ENCODE data around the gene TIMM22.

TIMM22 gene

DNA sequence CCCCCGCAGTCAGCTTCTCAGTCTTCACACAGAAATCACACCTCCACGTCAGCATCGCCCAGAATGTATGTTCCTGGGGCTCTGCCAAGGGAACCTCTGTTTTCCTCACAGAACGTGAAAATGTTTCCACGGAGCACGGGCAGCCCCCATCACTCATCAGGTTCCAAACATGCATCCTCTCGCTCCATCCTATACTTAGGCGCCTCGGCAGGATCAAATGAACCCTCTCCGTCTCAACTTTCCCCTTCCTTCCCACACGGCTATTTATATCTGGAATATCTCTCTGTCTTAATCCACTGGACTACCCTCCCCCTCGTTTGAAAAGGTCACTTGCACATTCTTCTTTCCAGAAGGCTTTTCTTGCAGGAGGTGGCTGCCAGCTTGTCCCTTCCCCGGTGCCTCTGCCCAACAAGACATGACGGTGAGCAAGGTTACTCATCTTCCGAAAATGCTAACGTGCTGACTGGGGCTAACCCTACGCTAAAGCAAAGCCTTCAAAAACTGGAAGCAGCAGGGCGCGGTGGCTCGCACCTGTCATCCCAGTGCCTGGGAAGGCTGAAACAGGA lies 39.0 kb upstream of the TIMM22 start:
- Histone ChIP-seq H3K4me1 (ENCODE audit: control insufficient read depth, insufficient read depth, low read length) (peaks cover 11% of the 10 kb centered on the region), H3K4me3 (ENCODE audit: low read depth, low read length) (no peak overlapping the region), H3K27ac (ENCODE audit: extremely low read depth, low read depth, low read length) (no peak overlapping the region), H3K9me3 (ENCODE audit: control insufficient read depth, insufficient read depth, low read depth, low read length) (no peaks in the 10 kb centered on the region), H3K36me3 (ENCODE audit: control insufficient read depth in 2 of 2, insufficient read depth in 1 of 2, low read length in 2 of 2) (no peaks in the 10 kb centered on the region)
- POLR2A ChIA-PET = interaction anchor here (0.7 to 2.1 kb wide), 5 partner anchors 7 to 30 kb away, joined by 4 to 11 read pairs (median 8); partner anchors contain the start of gene NXN
- TF ChIP-seq, protein P1, sequence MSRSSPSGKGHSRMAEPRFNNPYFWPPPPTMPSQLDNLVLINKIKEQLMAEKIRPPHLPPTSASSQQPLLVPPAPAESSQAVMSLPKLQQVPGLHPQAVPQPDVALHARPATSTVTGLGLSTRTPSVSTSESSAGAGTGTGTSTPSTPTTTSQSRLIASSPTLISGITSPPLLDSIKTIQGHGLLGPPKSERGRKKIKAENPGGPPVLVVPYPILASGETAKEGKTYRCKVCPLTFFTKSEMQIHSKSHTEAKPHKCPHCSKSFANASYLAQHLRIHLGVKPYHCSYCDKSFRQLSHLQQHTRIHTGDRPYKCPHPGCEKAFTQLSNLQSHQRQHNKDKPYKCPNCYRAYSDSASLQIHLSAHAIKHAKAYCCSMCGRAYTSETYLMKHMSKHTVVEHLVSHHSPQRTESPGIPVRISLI (tag by site-specific recombination; IDR thresholded peaks at IDR 0.05) = no peak
- TF ChIP-seq KLF17 (tag by site-specific recombination; IDR thresholded peaks at IDR 0.05) (no peak), TCF7L2 (IDR thresholded peaks at IDR 0.05; ENCODE audit: borderline replicate concordance, low read depth, low read length) (peak; percentile 48; the same call in 1 of the 2 replicates), ZBTB1 (tag by site-specific recombination; IDR thresholded peaks at IDR 0.05) (no peak), OVOL3 (tag by site-specific recombination; IDR thresholded peaks at IDR 0.05) (no peak), ZFHX2 (tag by site-specific recombination; conservative IDR thresholded peaks at IDR 0.05) (no peak), INSM2 (tag by site-specific recombination; IDR thresholded peaks at IDR 0.05) (no peak), ZNF18 (tag by site-specific recombination; IDR thresholded peaks at IDR 0.05) (0 out of 2 replicates have a peak, but pooled peaks have one; percentile 51), ZNF239 (tag by site-specific recombination; IDR thresholded peaks at IDR 0.05) (no peak)
- TF ChIP-seq, protein P2, sequence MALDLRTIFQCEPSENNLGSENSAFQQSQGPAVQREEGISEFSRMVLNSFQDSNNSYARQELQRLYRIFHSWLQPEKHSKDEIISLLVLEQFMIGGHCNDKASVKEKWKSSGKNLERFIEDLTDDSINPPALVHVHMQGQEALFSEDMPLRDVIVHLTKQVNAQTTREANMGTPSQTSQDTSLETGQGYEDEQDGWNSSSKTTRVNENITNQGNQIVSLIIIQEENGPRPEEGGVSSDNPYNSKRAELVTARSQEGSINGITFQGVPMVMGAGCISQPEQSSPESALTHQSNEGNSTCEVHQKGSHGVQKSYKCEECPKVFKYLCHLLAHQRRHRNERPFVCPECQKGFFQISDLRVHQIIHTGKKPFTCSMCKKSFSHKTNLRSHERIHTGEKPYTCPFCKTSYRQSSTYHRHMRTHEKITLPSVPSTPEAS (tag by site-specific recombination; IDR thresholded peaks at IDR 0.05) = no peak
- TF ChIP-seq, protein P3, sequence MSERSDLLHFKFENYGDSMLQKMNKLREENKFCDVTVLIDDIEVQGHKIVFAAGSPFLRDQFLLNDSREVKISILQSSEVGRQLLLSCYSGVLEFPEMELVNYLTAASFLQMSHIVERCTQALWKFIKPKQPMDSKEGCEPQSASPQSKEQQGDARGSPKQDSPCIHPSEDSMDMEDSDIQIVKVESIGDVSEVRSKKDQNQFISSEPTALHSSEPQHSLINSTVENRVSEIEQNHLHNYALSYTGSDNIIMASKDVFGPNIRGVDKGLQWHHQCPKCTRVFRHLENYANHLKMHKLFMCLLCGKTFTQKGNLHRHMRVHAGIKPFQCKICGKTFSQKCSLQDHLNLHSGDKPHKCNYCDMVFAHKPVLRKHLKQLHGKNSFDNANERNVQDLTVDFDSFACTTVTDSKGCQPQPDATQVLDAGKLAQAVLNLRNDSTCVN (tag by site-specific recombination; optimal IDR thresholded peaks at IDR 0.05) = no peak
- TF ChIP-seq, protein P4, sequence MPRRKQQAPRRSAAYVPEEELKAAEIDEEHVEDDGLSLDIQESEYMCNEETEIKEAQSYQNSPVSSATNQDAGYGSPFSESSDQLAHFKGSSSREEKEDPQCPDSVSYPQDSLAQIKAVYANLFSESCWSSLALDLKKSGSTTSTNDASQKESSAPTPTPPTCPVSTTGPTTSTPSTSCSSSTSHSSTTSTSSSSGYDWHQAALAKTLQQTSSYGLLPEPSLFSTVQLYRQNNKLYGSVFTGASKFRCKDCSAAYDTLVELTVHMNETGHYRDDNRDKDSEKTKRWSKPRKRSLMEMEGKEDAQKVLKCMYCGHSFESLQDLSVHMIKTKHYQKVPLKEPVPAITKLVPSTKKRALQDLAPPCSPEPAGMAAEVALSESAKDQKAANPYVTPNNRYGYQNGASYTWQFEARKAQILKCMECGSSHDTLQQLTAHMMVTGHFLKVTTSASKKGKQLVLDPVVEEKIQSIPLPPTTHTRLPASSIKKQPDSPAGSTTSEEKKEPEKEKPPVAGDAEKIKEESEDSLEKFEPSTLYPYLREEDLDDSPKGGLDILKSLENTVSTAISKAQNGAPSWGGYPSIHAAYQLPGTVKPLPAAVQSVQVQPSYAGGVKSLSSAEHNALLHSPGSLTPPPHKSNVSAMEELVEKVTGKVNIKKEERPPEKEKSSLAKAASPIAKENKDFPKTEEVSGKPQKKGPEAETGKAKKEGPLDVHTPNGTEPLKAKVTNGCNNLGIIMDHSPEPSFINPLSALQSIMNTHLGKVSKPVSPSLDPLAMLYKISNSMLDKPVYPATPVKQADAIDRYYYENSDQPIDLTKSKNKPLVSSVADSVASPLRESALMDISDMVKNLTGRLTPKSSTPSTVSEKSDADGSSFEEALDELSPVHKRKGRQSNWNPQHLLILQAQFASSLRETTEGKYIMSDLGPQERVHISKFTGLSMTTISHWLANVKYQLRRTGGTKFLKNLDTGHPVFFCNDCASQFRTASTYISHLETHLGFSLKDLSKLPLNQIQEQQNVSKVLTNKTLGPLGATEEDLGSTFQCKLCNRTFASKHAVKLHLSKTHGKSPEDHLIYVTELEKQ (tag by site-specific recombination; IDR thresholded peaks at IDR 0.05; ENCODE audit: borderline replicate concordance) = no peak
- CTCF ChIA-PET = interaction anchor here (0.6 to 1.4 kb wide), 5 partner anchors 23 to 84 kb away, joined by 3 to 5 read pairs (median 4); partner anchors contain the start of gene TIMM22

Data from HEK293 (cell line).